ENCODE measurements around the gene YWHAQ.

Gene YWHAQ

GRCh38 chr2:9654452-9655100 is 23.8 kb upstream of the YWHAQ start:
- no peak for DNase-seq

- no peak for DNase-seq
These were observed 22.9 kb upstream of the YWHAQ start for GRCh38 chr2:9653485-9654271.

- DNase-seq, result no peak
These were observed 22.2 kb upstream of the YWHAQ start for GRCh38 chr2:9652898-9653479.

GRCh38 chr2:9652267-9652666 is 21.5 kb upstream of the YWHAQ start:
- DNase-seq, result no peak

- DNase-seq, result no peak
These were observed 19.5 kb upstream of the YWHAQ start for GRCh38 chr2:9650119-9650821.

- no peak for DNase-seq
These were observed 18.5 kb upstream of the YWHAQ start for GRCh38 chr2:9649261-9649660.

- DNase-seq, result no peak
These were observed 18.0 kb upstream of the YWHAQ start for GRCh38 chr2:9648821-9649220.

- no peak for DNase-seq
These were observed 17.1 kb upstream of the YWHAQ start for GRCh38 chr2:9647884-9648283.

- no peak for DNase-seq
These were observed 15.6 kb upstream of the YWHAQ start for GRCh38 chr2:9646196-9647030.

- no peak for DNase-seq
These were observed 13.8 kb upstream of the YWHAQ start for GRCh38 chr2:9644603-9645002.

- DNase-seq, result no peak
These were observed 13.2 kb upstream of the YWHAQ start for GRCh38 chr2:9644021-9644420.

GRCh38 chr2:9641641-9642040 is 10.8 kb upstream of the YWHAQ start:
- no peak for DNase-seq

- DNase-seq, result no peak
These were observed 9.8 kb upstream of the YWHAQ start for GRCh38 chr2:9640403-9641104.

- DNase-seq, result no peak
These were observed 9.0 kb upstream of the YWHAQ start for GRCh38 chr2:9639740-9640343.

- DNase-seq, result no peak
These were observed 8.3 kb upstream of the YWHAQ start for GRCh38 chr2:9639000-9639602.

- no peak for DNase-seq
These were observed 7.7 kb upstream of the YWHAQ start for GRCh38 chr2:9638532-9638931.

GRCh38 chr2:9637330-9637729 is 6.5 kb upstream of the YWHAQ start:
- DNase-seq, result no peak

GRCh38 chr2:9634133-9634532 is 3.3 kb upstream of the YWHAQ start:
- DNase-seq, result no peak

GRCh38 chr2:9631878-9632700 is 1.3 kb upstream of the YWHAQ start:
- DNase-seq, result no peak

- DNase-seq, result no peak
These were observed 689 bp upstream of the YWHAQ start for GRCh38 chr2:9631553-9631819.
